Upper lobe of right lung (tissue), 1 donor: Measurements from ENCODE around the gene EFEMP1. TPM values are rescaled to one million over a fixed set of nuclear protein-coding genes. Genes with fewer than 3 reads are reported as not detected.

Experiments
- ATAC-seq: fragments of 200-7000 bp; cut with Tn5 transposase; one replicate; pipeline ENCODE4 v1.9.1; 2020; ENCODE audit warnings: mild to moderate bottlenecking, moderate library complexity
- DNase-seq: peaks from one replicate; pipeline ENCODE4 v3.0.0-alpha.2; 2020
- H3K27ac ChIP-seq: fragments of 200-600 bp; one replicate; pipeline ENCODE4 v1.8.0; 2022
- H3K27me3 ChIP-seq: fragments of 200-600 bp; one replicate; pipeline ENCODE4 v1.8.0; 2022; ENCODE audit warnings: mild to moderate bottlenecking
- H3K36me3 ChIP-seq: fragments of 200-600 bp; one replicate; pipeline ENCODE4 v1.8.0; 2022
- H3K4me1 ChIP-seq: fragments of 200-600 bp; one replicate; pipeline ENCODE4 v1.8.0; 2022
- H3K4me3 ChIP-seq: fragments of 200-600 bp; one replicate; pipeline ENCODE4 v1.8.0; 2022; ENCODE audit warnings: mild to moderate bottlenecking
- H3K9me3 ChIP-seq: fragments of 200-600 bp; one replicate; pipeline ENCODE4 v1.8.0; 2022
- CTCF ChIP-seq: fragments of 200-600 bp; IDR thresholded peaks from one replicate; pipeline ENCODE4 v1.8.0; 2022; ENCODE audit warnings: antibody characterized with exemption
- intact Hi-C: fragments of 100-400 bp; cut with DNase I; formaldehyde crosslinking; loops from one replicate; pipeline ENCODE4 v1.11.0; 2022
- total RNA-seq: library from RNA; stranded (reverse); fragmentation: NEBNext Ultra II Directional; extraction: Animal tissue kit (Norgen Biotek cat#: 25700); gene quantifications from one replicate; pipeline ENCODE4 v1.2.1, GENCODE V29; 2021
- donor health status: DM: no; HTN: yes; CAD: no; lungs with severe emphysema.

EFEMP1 gene
- total RNA-seq, 1 donor from 2014 or later: 301 TPM

GRCh38 chr2:55965276-55965675, 41.7 kb upstream of the EFEMP1 start:
- intact Hi-C loops: no loop called here
- TF ChIP-seq CTCF: no peak
- H3K36me3 ChIP-seq: no peaks in the 10 kb centered on the region

DNA sequence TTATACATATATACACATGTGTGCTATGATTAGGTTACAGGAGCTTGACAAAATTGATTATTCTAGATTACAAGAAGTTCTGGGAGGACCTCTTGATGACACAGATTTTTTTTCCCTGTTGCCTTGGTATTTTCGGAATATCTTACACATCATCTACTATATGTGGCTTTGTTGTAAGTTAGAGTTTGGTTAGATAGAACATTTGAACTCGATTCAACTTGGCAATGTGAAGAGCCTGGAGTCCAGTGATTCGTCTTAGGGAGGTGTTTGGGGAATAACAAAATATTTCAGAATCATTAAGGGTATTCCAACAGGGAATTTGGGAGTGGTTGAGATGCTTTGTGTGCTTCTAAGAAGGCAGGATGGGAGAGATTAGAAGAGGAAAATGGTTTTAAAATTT, 39.3 kb upstream of the EFEMP1 start:
- peaks cover 9% of the 10 kb centered on the region for H3K4me1 ChIP-seq
- no peak for TF ChIP-seq CTCF
- no peak overlapping the region for H3K27ac ChIP-seq
- H3K9me3 ChIP-seq: no peaks in the 10 kb centered on the region
- no peaks in the 10 kb centered on the region for H3K27me3 ChIP-seq
- no peak for ATAC-seq
- intact Hi-C loops: no loop called here
- no peaks in the 10 kb centered on the region for H3K36me3 ChIP-seq
- no peak for DNase-seq
- H3K4me3 ChIP-seq: no peak overlapping the region

More at GRCh38 chr2:55965276-55965675, 41.7 kb upstream of the EFEMP1 start:
- Histone ChIP-seq H3K27ac (no peak overlapping the region), H3K4me1 (no peaks in the 10 kb centered on the region), H3K9me3 (no peaks in the 10 kb centered on the region), H3K4me3 (no peak overlapping the region), H3K27me3 (no peaks in the 10 kb centered on the region)
- ATAC-seq: no peak
- DNase-seq: no peak

DNA sequence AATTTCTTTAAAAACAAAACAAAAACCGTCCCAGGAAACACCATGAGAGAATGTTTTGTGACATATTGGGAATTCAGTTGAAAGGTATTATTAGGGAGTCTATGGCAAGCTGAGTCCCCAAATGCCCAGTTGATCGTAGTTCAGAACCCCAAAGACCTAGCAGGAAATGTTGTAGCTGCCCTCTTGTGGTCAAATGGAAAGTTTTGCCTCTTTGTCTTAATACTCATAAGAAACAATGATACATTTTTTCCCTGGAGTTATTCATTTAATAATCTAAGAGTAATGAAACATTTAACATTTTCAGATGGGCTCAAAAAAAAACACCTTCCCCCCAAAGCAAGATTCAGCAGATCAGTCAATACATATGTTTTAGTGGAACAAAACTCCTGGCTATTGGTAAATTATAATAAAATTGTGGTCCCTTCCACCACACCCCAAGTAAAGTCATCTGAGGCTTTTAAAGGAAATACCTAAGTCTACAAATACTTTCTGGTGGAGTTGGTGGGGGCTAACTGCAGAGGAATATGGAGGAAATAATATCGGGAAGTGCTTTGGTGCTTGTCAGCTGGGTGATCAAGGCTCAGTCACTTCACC, 37.8 kb upstream of the EFEMP1 start:
- no peak overlapping the region for H3K27ac ChIP-seq
- no peaks in the 10 kb centered on the region for H3K27me3 ChIP-seq
- no peaks in the 10 kb centered on the region for H3K9me3 ChIP-seq
- peak; percentile 65 for TF ChIP-seq CTCF
- peaks cover 9% of the 10 kb centered on the region for H3K4me1 ChIP-seq
- no peaks in the 10 kb centered on the region for H3K36me3 ChIP-seq
- DNase-seq (no peak), ATAC-seq (peak; percentile 52)
- H3K4me3 ChIP-seq: no peak overlapping the region
- intact Hi-C loops: no loop called here

- DNase-seq: no peak
- H3K27ac ChIP-seq: peak overlapping the region; percentile 58
- peaks cover 9% of the 10 kb centered on the region for H3K4me1 ChIP-seq
- no peaks in the 10 kb centered on the region for H3K9me3 ChIP-seq
- ATAC-seq: no peak
- H3K36me3 ChIP-seq: no peaks in the 10 kb centered on the region
- no peak overlapping the region for H3K4me3 ChIP-seq
- no peak for TF ChIP-seq CTCF
- H3K27me3 ChIP-seq: no peaks in the 10 kb centered on the region
- intact Hi-C loops: no loop called here
These were observed 35.2 kb upstream of the EFEMP1 start for GRCh38 chr2:55958756-55959155.

DNA sequence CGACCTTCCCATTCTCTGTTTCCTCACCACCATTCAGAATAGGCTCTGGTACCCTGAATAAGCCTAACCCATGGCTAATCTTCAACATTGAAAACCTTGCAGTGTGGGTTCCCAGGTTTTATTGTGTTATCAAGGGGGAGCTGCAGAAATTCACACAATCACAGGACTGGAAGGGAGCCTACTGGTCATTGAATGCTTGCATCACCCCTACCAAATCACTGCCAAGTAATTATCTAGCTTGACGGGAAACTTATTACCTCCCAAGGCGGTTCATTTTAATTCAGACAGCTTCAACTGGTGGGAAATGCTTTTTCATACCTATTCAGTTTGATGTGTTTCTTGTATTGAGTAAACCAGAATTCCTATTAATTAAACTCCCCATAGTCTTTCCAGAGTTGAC, 33.6 kb upstream of the EFEMP1 start:
- Histone ChIP-seq H3K4me1 (peaks cover 9% of the 10 kb centered on the region), H3K9me3 (no peaks in the 10 kb centered on the region), H3K27me3 (no peaks in the 10 kb centered on the region), H3K27ac (peak overlapping the region; percentile 58), H3K4me3 (no peak overlapping the region), H3K36me3 (no peaks in the 10 kb centered on the region)
- no peak for TF ChIP-seq CTCF
- ATAC-seq (peak; percentile 22), DNase-seq (no peak)
- intact Hi-C loops: no loop called here
